Memory B cell (primary cell): ENCODE results near the gene FXYD6.
"Not testable (repeated sequence)": the region's sequence is repeated elsewhere in the genome, so short reads cannot be mapped to it uniquely, and the experiment has no call there.

Experiments
- ATAC-seq: fragments of 150-1000 bp; cut with Tn5 transposase; 2 replicates; pipeline ENCODE4 v1.10.0; 2021; ENCODE audit warnings: low read depth, mild to moderate bottlenecking, moderate library complexity
- DNase-seq, 2 donors: peaks; one replicate each; pipeline ENCODE4 v3.0.0; 2022; ENCODE audit warnings: low spot score in 2 of 2
- H3K27ac Mint-ChIP-seq: one replicate; pipeline ENCODE4 v1.8.0; 2022; ENCODE audit warnings: mild to moderate bottlenecking, moderate library complexity, mixed read lengths
- H3K27me3 Mint-ChIP-seq: one replicate; pipeline ENCODE4 v1.8.0; 2022; ENCODE audit warnings: mixed read lengths
- H3K36me3 Mint-ChIP-seq: one replicate; pipeline ENCODE4 v1.8.0; 2022; ENCODE audit warnings: mild to moderate bottlenecking, mixed read lengths
- H3K4me1 Mint-ChIP-seq: one replicate; pipeline ENCODE4 v1.8.0; 2022; ENCODE audit warnings: mixed read lengths
- H3K4me3 Mint-ChIP-seq: one replicate; pipeline ENCODE4 v1.8.0; 2022; ENCODE audit warnings: mild to moderate bottlenecking, moderate library complexity, mixed read lengths
- H3K9me3 Mint-ChIP-seq: one replicate; pipeline ENCODE4 v1.8.0; 2022; ENCODE audit warnings: mixed read lengths

Gene FXYD6

DNA sequence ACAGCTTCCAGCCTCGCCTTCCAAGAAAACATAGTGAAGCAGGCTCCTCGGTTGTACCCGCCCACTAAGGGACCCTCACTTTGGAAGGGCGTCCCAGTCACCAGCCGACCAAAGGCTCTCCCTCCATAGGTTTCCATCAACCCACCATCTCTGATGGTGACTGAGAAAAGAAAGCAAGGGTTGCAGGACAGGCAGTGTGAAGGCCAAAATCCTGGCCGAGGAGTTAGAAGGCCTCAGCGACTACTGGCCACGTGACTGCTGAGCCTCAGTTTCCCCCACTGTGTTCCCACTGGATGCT lies 2.7 kb downstream of the FXYD6 start:
- ATAC-seq (no peak), DNase-seq (no peak)
- Mint-ChIP-seq H3K4me3 (no peak overlapping the region), H3K4me1 (peaks cover 19% of the 10 kb centered on the region), H3K9me3 (no peaks in the 10 kb centered on the region), H3K36me3 (no peaks in the 10 kb centered on the region), H3K27me3 (peaks cover 35% of the 10 kb centered on the region), H3K27ac (no peak overlapping the region)

DNA sequence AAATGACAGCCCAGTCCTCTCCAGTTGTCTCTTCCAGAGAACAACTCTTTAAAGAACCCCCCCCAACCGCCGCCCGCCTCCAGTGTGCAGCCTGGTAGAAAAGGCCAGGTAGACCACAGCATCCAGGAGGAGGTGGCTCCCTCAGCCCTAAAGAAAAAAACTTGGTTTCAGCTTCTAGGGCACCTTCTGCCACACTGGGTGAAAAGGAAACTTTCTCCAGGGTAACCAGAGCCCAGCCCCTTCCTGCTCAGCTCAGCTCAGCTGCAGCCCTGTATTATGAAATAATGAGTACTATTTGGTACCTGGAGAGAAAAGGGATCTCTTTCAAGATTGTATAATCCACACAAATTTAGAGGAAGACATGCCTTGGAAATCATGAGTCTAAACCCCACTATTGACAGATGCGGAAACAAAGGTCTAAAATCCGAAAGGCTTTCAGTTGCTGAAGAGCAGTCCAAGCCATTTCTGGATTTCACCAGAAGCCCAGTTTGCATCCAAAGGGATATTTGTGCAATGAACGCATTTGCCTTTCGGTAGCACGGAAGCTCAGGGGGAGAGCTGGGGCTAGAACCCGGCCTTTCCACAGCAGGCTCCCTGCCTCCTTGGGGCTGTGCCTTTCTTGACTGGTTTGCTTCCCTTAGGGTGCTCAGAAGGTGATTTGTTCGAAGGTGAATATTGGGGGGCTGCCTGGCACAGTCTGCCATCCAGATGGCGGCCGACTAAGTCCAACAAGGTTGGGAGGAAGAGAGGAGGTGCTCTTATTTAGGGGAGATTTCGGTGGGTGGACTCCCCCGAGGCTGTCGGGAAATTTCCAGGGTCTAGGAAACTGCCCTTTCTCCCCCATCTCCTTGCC lies 3.3 kb downstream of the FXYD6 start:
- Mint-ChIP-seq H3K9me3 (no peaks in the 10 kb centered on the region), H3K4me3 (no peak overlapping the region)

DNA sequence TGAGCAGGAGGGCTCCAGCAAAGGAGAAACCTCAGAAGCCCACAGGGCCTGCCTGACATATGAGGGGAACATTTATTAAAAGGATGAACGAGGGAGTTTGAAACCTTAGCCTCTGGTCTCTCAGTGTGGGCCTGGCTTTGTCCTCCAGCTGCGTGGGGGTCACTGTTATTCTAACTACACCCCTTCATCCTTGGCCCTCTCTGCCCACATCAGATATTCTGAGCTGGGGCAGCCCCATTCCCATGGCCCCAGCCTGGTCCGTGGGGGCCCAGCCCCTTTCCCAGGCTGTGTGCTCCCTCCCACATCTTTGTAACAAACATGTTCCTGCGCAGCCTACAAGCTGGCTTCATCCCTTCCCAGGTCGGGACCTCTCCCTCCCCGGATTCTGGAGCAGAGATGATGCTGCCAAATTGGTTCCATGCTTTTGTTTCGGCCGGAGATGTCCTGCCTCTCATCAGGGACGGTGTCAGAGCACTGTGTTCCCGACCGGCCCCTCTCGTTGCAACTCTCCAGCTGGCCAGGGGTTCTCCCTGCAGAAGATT lies 4.0 kb downstream of the FXYD6 start:
- peaks cover 28% of the 10 kb centered on the region for H3K27me3 Mint-ChIP-seq
- no peak overlapping the region for H3K4me3 Mint-ChIP-seq
- H3K4me1 Mint-ChIP-seq: peaks cover 19% of the 10 kb centered on the region
- DNase-seq: no peak
- no peak for ATAC-seq
- H3K36me3 Mint-ChIP-seq: no peaks in the 10 kb centered on the region
- no peaks in the 10 kb centered on the region for H3K9me3 Mint-ChIP-seq
- no peak overlapping the region for H3K27ac Mint-ChIP-seq

More for the DNA sequence above, 3.3 kb downstream of the FXYD6 start:
- Mint-ChIP-seq H3K27me3 (peaks cover 31% of the 10 kb centered on the region), H3K27ac (no peak overlapping the region), H3K4me1 (peaks cover 19% of the 10 kb centered on the region), H3K36me3 (no peaks in the 10 kb centered on the region)
- ATAC-seq (no peak), DNase-seq (no peak)

DNA sequence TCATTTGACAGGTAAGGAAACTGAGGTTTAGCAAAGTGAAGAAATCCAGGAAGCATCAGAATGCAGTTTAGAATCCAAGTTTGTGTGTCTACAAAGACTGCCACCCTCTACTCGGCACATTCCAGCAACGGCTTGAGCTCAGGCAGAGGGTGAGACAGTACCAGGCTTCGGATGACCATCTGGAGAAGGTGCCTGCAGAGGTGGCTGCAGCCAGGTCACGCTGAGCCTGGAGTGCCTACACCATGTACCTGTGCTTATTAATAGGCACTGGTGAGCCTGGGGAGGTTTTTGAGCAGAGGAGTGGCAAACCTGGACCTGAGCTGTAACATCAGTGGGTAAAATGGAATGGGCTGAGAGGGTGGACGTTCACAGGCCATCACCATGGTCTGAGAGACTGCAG lies 4.7 kb downstream of the FXYD6 start:
- H3K36me3 Mint-ChIP-seq: no peaks in the 10 kb centered on the region
- ATAC-seq: no peak
- no peak overlapping the region for H3K4me3 Mint-ChIP-seq
- no peak for DNase-seq
- no peaks in the 10 kb centered on the region for H3K9me3 Mint-ChIP-seq
- peaks cover 24% of the 10 kb centered on the region for H3K27me3 Mint-ChIP-seq
- H3K27ac Mint-ChIP-seq: no peak overlapping the region
- peaks cover 19% of the 10 kb centered on the region for H3K4me1 Mint-ChIP-seq

DNA sequence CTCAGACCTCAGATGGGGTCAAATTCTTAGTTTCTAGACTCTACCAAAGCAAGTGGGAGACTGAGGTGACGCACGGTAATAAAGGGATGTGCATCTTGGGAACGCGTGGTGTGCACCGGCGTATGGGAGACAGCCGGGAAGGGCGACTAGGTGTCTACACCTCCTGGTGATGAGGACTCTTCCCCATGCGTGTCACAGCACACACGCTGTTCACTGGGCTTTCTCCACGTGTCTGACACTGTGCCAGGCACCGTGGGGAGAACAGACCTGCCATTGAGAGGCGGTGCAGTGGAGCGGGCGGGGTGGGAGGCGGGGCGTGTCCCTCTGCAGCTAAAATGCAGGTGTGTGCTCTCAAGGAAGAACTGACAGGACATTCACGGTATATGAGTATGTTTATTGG lies 5.3 kb downstream of the FXYD6 start:
- Mint-ChIP-seq H3K27ac (no peak overlapping the region), H3K9me3 (no peaks in the 10 kb centered on the region), H3K27me3 (peaks cover 23% of the 10 kb centered on the region), H3K4me1 (peaks cover 18% of the 10 kb centered on the region), H3K4me3 (no peak overlapping the region), H3K36me3 (no peaks in the 10 kb centered on the region)
- ATAC-seq (no peak), DNase-seq (no peak)

DNA sequence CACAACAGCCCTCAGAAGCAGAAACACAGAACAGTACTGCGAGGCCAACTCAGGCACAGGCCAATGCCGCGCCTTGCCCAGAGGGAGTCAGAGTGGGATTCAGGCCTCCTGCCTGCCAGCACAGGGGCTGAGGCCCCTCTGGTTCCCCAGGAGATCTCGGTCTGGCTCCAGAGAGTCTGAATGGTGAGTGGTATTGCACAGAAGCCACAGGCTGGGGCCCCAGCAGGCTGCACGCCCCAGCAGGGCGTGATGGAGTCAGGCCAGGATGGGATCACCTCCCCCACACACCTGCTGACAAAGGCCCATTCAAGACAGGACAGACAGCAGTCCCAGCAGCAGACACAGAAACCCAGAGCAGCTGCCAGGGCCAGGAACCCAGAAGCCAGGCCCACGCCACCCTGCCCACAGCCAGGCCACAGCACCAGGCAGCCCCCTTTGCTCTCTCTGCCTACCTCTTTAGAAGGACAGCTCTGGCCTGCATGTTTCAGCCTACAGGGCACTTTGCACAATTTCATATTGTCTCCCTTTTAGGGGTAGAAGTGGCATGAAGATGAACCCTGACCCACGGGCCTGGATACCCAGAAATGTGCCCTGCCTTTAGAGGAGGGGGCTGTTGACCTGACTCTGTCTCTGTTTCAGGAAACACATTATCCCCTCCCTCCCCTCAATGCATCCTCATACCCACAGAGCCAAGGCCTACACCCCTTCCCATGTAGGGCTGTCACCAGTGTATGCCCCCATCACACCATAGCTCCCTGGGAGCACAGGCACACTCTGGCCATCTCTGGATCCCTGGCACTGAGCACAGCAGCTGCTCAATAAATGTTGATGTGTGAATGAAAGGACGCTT lies 6.1 kb downstream of the FXYD6 start:
- H3K36me3 Mint-ChIP-seq: no peaks in the 10 kb centered on the region
- H3K4me1 Mint-ChIP-seq: peaks cover 10% of the 10 kb centered on the region
- no peak for ATAC-seq
- H3K27ac Mint-ChIP-seq: no peak overlapping the region
- DNase-seq: no peak
- H3K9me3 Mint-ChIP-seq: no peaks in the 10 kb centered on the region
- H3K4me3 Mint-ChIP-seq: no peak overlapping the region
- peaks cover 22% of the 10 kb centered on the region for H3K27me3 Mint-ChIP-seq

DNA sequence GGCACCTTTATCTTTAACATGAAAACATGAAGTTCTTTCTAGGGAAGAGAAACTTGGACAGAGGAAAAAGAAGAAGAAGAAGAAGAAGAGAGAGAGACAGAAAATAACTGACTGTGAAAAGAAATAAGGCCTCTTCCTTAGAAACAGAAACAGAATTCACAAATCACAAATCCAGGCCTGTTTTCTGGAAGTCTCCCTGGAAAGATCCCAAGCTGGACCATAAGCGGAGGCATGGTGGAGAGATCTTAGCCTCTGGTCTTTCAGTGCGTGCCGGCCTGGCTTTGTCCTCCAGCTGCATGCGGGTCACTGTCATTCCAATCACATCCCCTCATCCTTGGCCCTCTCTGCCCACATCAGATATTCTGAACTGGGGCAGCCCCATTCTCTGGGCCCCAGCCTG lies 6.9 kb downstream of the FXYD6 start:
- H3K27ac Mint-ChIP-seq: no peak overlapping the region
- peaks cover 17% of the 10 kb centered on the region for H3K27me3 Mint-ChIP-seq
- peaks cover 5% of the 10 kb centered on the region for H3K4me1 Mint-ChIP-seq
- H3K9me3 Mint-ChIP-seq: no peaks in the 10 kb centered on the region
- no peak for ATAC-seq
- no peaks in the 10 kb centered on the region for H3K36me3 Mint-ChIP-seq
- no peak overlapping the region for H3K4me3 Mint-ChIP-seq
- DNase-seq: no peak

DNA sequence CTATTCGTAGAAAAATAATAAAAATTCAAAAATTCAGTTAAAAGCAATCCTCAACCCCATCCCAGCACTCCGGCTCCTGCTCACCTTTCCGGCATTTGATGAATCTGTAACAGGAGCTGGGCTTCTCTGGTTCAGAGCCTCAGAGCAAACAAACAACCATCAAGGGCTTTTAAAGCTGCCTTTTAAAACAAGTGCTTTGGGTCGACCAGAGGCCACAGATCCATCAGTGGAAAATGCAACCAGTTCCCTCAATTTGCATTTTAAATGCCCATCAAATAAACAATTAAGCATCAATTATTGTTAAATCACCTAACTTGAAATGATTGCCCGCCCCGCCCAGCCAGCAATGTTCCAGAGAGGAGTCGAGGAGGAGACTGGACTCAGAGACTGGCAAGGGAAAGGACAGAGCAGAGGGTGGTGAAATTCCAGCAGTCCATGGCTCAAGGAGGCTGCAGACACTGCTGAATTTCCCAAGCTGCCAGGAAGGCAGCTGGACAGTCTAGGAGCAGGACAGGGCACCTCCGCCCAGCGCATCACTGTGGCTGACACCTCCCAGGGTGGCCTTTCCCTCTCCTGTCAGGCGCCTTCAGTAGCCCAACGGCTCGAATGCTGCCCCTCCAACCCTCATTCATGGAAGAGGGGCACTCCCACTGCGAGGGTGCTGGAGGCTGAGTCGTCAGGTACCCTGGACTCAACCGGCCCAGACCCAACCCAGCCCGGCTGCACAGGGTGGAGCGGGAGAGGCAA lies 7.5 kb downstream of the FXYD6 start:
- peaks cover 15% of the 10 kb centered on the region for H3K27me3 Mint-ChIP-seq
- no peaks in the 10 kb centered on the region for H3K9me3 Mint-ChIP-seq
- DNase-seq (no peak), ATAC-seq (no peak)
- no peak overlapping the region for H3K27ac Mint-ChIP-seq
- no peak overlapping the region for H3K4me3 Mint-ChIP-seq
- H3K36me3 Mint-ChIP-seq: no peaks in the 10 kb centered on the region
- H3K4me1 Mint-ChIP-seq: peaks cover under 1% of the 10 kb centered on the region

DNA sequence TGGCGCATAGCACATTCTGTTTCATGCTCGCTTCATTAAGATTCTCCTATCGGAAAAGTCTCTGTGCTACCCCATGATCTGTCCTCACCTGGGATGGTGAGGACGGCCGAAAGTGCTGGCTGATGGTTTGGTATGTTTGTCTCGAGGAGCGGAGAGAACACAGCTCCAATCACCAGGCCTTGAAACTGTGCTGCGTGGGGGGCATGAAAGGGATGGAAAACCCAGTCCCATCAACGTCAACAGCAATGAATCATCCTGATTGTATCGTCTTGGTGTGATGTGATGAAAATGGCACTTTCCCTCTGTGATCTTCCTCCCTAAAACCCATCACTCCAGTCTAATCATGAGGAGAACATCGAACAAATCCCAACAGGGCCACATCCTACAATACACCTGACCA lies 8.4 kb downstream of the FXYD6 start:
- H3K4me1 Mint-ChIP-seq: no peaks in the 10 kb centered on the region
- H3K27me3 Mint-ChIP-seq: peaks cover 11% of the 10 kb centered on the region
- H3K36me3 Mint-ChIP-seq: no peaks in the 10 kb centered on the region
- ATAC-seq (no peak), DNase-seq (no peak)
- no peak overlapping the region for H3K4me3 Mint-ChIP-seq
- no peak overlapping the region for H3K27ac Mint-ChIP-seq
- no peaks in the 10 kb centered on the region for H3K9me3 Mint-ChIP-seq

DNA sequence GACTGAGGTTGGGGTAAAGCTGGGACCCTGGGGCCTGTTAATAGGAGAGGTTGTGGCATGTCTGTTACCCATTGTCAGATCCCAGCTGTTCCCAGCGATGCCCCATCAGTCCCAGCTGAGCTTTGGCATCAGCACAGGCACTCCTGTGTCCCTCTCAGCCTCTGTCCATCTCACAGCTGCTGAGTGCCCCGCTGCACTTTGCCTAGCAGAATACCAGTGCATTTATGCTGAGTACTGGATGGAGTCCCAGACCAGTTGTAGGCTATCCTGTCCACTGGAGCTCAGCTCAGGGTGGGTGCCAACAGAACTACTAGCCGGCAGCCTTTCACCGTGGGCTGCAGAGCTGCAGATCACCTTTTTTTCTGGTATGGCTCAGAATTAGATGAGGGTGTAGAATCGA lies 9.9 kb downstream of the FXYD6 start:
- DNase-seq (no peak), ATAC-seq (no peak)
- Mint-ChIP-seq H3K9me3 (no peaks in the 10 kb centered on the region), H3K36me3 (no peaks in the 10 kb centered on the region), H3K27ac (no peak overlapping the region), H3K27me3 (peaks cover 8% of the 10 kb centered on the region), H3K4me1 (no peaks in the 10 kb centered on the region), H3K4me3 (no peak overlapping the region)

DNA sequence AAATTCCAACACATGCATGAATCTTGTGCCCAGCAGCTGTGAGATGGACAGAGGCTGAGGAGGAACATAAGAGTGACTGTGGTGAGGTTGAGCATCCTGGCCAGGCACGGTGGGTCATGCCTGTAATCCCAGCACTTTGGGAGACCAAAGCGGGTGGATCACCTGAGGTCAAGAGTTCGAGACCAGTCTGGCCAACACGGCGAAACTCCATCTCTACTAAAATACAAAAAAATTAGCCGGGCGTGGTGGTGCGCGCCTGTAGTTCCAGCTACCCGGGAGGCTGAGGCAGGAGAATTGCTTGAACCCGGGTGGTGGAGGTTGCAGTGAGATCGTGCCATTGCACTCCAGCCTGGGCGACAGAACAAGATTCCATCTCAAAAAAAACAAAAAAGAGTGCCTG lies 10.9 kb downstream of the FXYD6 start:
- not testable (repeated sequence) for H3K9me3 Mint-ChIP-seq, H3K27me3 Mint-ChIP-seq, H3K4me1 Mint-ChIP-seq, H3K4me3 Mint-ChIP-seq, H3K27ac Mint-ChIP-seq, ATAC-seq, DNase-seq, H3K36me3 Mint-ChIP-seq

DNA sequence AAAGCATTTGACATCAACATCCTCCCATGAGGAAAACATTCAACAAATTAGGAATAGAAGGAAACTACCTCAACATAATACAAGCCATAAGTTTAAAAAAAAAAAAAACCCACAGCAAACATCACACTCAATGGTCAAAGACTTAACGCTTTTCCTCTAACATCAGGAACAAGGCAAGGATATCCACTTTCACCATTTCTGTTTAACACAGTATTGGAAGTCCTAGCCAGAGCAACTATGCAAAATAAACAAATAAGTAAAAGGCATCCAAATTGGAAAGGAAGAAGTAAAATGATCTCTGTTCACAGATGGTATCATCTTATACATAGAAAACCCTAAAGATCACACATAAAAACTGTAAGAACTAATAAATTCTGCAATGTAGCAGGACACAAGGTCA lies 13.1 kb downstream of the FXYD6 start:
- ATAC-seq (no peak), DNase-seq (no peak)
- no peaks in the 10 kb centered on the region for H3K36me3 Mint-ChIP-seq
- no peak overlapping the region for H3K27ac Mint-ChIP-seq
- H3K4me3 Mint-ChIP-seq: no peak overlapping the region
- H3K27me3 Mint-ChIP-seq: peaks cover 10% of the 10 kb centered on the region
- no peaks in the 10 kb centered on the region for H3K9me3 Mint-ChIP-seq
- H3K4me1 Mint-ChIP-seq: no peaks in the 10 kb centered on the region

DNA sequence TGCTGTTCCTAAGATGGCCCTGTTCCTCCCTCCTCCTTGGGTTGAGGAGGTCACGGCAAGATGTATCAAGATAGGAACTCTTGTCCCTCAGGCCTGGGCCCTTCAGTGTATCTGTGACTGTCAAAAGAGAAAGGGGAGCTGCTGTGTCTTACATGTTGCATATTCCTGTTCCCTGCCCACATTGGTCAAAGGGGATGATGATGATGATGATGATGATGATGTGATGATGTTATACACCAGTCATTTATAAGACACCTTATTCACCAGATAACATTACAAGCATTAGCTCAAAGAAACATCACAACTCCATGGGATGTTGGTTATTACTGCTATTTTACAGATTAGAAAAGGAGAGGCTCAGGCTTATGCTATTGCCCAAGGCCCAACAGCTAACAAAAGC lies 13.7 kb downstream of the FXYD6 start:
- Mint-ChIP-seq H3K4me3 (no peak overlapping the region), H3K36me3 (no peaks in the 10 kb centered on the region), H3K9me3 (no peaks in the 10 kb centered on the region), H3K27ac (no peak overlapping the region), H3K4me1 (no peaks in the 10 kb centered on the region), H3K27me3 (peaks cover 12% of the 10 kb centered on the region)
- ATAC-seq (no peak), DNase-seq (no peak)
